HEK293T (cell line): ENCODE results near the gene KCND3.

Experiments
- ARNT ChIP-seq: fragments of 450-650 bp; IDR thresholded peaks from 2 replicates; pipeline ENCODE4 v1.6.1; 2017; ENCODE audit warnings: mild to moderate bottlenecking
- BHLHE40 ChIP-seq: fragments of 450-650 bp; IDR thresholded peaks from 2 replicates; pipeline ENCODE4 v1.6.1; 2016; ENCODE audit warnings: mild to moderate bottlenecking, moderate library complexity, borderline replicate concordance
- CTBP1 ChIP-seq: fragments of 450-650 bp; IDR thresholded peaks from 2 replicates; pipeline ENCODE4 v1.6.1; 2016; ENCODE audit warnings: borderline replicate concordance
- ELF4 ChIP-seq: fragments of 450-650 bp; IDR thresholded peaks from 2 replicates; pipeline ENCODE4 v1.6.1; 2017; ENCODE audit warnings: antibody characterized with exemption
- FOXA1 ChIP-seq: fragments of 450-650 bp; IDR thresholded peaks from 2 replicates; pipeline ENCODE4 v1.6.1; 2016; ENCODE audit warnings: mild to moderate bottlenecking
- FOXK2 ChIP-seq: fragments of 450-650 bp; IDR thresholded peaks from 2 replicates; pipeline ENCODE4 v1.6.1; 2016; ENCODE audit warnings: mild to moderate bottlenecking
- FOXM1 ChIP-seq: fragments of 450-650 bp; IDR thresholded peaks from 2 replicates; pipeline ENCODE4 v1.6.1; 2017; ENCODE audit warnings: mild to moderate bottlenecking, borderline replicate concordance
- HDGF ChIP-seq: fragments of 450-650 bp; IDR thresholded peaks from 2 replicates; pipeline ENCODE4 v1.6.1; 2017; ENCODE audit warnings: antibody characterized with exemption, borderline replicate concordance
- L3MBTL2 ChIP-seq: fragments of 450-650 bp; conservative IDR thresholded peaks from 2 replicates; pipeline ENCODE4 v1.6.1; 2016; ENCODE audit warnings: mild to moderate bottlenecking
- NFRKB ChIP-seq: fragments of 450-650 bp; IDR thresholded peaks from 2 replicates; pipeline ENCODE4 v1.6.1; 2016; ENCODE audit warnings: mild to moderate bottlenecking, moderate library complexity
- PKNOX1 ChIP-seq: fragments of 450-650 bp; IDR thresholded peaks from 2 replicates; pipeline ENCODE4 v1.6.1; 2016
- SP1 ChIP-seq: fragments of 450-650 bp; IDR thresholded peaks from 2 replicates; pipeline ENCODE4 v1.6.1; 2017
- SUZ12 ChIP-seq: fragments of 450-650 bp; IDR thresholded peaks from 2 replicates; pipeline ENCODE4 v1.6.1; 2016; ENCODE audit warnings: mild to moderate bottlenecking
- TARDBP ChIP-seq: fragments of 450-650 bp; IDR thresholded peaks from 2 replicates; pipeline ENCODE4 v1.6.1; 2016

- peak; percentile 65 for TF ChIP-seq CTBP1
- no peak for TF ChIP-seq SUZ12
- no peak for TF ChIP-seq BHLHE40
- no peak for TF ChIP-seq FOXA1
- no peak for TF ChIP-seq ARNT
- peak; percentile 67; the same call in 1 of the 2 replicates for TF ChIP-seq FOXM1
- TF ChIP-seq FOXK2: no peak
- 0 out of 2 replicates have a peak, but pooled peaks have one; percentile 5 for TF ChIP-seq PKNOX1
- no peak for TF ChIP-seq TARDBP
- TF ChIP-seq SP1: peak; percentile 76; the same call in 1 of the 2 replicates
- peak; percentile 83 for TF ChIP-seq NFRKB
- TF ChIP-seq L3MBTL2: peak; percentile 94
- peak; percentile 52 for TF ChIP-seq ELF4
- TF ChIP-seq HDGF: no peak
Measured at GRCh38 chr1:111755331-111756123, 233.9 kb downstream of the KCND3 start, which contains the start of gene DDX20.
